Ureter (tissue), 1 donor: ENCODE data around the gene RTP2. TPM values are rescaled to one million over a fixed set of nuclear protein-coding genes. Genes with fewer than 3 reads are reported as not detected.

Experiments used
- DNase-seq: peaks from one replicate; pipeline ENCODE4 v3.0.0-alpha.2; 2020; ENCODE audit warnings: low spot score
- total RNA-seq: library from RNA; stranded (reverse); gene quantifications from one replicate; pipeline ENCODE4 v1.2.4, GENCODE V29; 2023
- donor health status: DM: yes; HTN: yes; CAD: no.

Gene RTP2
- total RNA-seq, 1 donor from 2014 or later = not detected

DNA sequence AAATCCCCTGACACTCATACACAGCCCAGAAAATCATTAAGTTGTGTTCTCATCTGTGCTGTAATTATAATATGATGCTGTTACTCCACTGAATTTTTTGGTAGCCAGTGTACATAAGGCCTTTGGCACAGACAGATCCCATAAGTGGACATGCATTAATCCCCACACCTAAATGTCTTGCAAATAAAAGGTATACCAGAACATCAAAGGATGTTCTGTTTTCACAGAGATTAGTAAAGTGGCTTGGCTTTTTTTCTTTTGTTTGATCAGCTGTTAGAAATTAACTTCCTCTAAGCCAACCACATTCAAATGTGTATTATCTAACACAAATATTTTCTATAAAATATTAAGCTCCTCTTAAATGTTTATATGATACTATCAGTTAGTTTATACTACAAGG, 34.8 kb downstream of the RTP2 start:
- no peak for DNase-seq

DNA sequence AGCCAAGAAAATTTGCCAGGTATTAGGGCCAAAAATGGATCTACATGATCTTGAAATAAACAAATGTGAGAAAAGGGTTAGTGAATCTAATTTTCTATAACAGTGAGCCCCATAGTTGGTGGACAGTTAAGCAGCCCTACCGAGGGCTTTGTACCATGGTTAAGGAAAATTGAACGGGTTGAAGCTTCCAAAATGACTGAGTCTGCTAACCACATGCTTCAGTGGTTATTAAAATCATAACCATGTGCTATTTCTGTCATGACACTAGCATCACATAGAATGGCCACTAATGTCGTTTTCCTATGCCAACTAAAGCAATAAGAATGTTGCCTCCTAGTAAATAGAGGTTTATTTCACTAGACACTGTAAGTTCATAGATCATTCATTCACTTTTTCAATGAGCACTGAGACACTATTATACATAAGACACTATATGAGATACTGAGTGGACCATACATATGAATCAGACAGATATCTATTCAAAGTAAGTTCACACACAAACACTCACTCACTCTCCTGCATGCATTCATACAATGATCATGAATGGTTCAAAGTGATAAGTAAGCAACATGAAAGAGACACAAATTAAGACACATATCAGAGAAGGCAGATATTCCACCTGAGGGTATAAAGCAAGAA, 36.5 kb downstream of the RTP2 start:
- DNase-seq = no peak

GRCh38 chr3:187665010-187665409, 37.3 kb downstream of the RTP2 start:
- no peak for DNase-seq

DNA sequence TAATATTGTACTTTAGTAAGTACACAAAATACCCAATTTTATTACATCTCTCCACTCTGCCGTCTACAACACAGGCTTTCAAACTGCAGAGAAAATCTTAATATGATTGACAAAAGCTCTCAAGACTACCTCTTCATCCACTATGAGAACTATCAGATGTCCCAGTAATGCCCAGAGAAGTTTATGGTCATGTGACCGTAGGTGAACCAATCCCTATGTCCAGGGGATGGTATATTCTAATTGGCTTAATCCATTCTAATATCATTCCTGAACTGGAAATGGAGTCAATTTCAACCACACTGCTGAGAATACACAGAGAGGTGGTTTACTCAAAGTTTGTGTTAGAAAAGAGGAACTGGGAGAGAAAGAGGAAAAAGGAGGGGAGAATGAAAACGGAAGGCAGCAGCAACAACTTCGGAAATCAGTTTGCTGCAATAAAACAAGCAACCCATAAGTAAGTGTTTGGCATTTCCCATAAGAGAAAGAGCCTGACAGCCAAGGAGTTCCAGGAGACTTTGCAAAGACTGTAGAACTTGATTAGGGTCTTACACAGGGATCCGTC, 39.4 kb downstream of the RTP2 start:
- no peak for DNase-seq

DNA sequence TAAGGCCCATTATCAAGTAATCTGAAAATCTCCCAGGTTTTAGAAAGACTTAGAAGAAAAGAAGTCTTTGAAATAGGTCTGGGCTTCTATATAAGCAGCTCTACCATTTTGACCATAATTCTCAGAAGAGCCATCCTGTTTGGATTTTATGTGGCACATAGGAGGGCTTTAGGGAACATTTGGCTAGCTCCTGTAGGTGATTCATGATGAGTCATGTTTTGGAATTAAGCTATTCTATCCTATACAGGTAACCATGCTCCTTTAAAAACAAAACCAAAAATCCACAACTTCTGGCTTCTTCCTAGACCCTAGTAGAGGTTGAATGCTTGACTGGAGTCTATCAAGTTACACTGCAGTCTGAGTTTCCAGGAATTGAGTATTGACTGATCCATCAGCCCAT, 41.1 kb downstream of the RTP2 start:
- DNase-seq = no peak

GRCh38 chr3:187651282-187651681, 51.1 kb downstream of the RTP2 start:
- no peak for DNase-seq

Other genes starting within 250 kb of the RTP2 start
- 3.6 TPM for gene SST, start 32.2 kb downstream of the RTP2 start, total RNA-seq
- gene BCL6, start 42.9 kb upstream of the RTP2 start, total RNA-seq = 90.7 TPM